ENCODE results near the gene SMCO4.

- TF ChIP-seq CTCF (IDR thresholded peaks at IDR 0.05) (no peak), POLR2A (IDR thresholded peaks at IDR 0.05) (no peak)
Measured at GRCh38 chr11:93537767-93538261, 5.4 kb downstream of the SMCO4 start.

Measured in body of pancreas (tissue), 4 donors.